Measurements from ENCODE around the gene ITSN2. TPM values are rescaled to one million over a fixed set of nuclear protein-coding genes. Genes with fewer than 3 reads are reported as not detected.
"Not testable (repeated sequence)": the region's sequence is repeated elsewhere in the genome, so short reads cannot be mapped to it uniquely, and the experiment has no call there.

Gene ITSN2
- total RNA-seq, 2 experiments from 2014 or later, result 72.0 to 77.2 TPM

DNA sequence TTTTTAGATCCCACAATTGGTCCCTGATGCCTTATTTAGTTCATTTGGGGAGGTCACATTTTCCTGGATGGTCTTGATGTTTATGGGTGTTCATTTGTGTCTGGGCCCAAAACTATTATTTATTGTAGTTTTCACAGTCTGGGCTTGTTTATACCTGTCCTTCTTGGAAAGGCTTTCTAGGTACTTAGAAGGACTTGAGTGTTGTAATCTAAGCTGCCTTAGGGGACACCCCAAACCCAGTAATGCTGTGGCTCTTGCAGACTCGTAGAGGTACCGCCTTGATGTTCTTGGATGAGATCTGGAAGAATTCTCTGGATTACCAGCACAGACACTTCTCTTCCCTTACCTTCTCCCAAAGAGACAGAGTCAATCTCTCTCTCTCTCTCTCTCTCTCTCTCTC, 25.0 kb upstream of the ITSN2 start:
- Mint-ChIP-seq H3K36me3 (no peaks in the 10 kb centered on the region), H3K4me1 (peaks cover 2% of the 10 kb centered on the region), H3K9me3 (ENCODE audit: low read depth) (no peaks in the 10 kb centered on the region), H3K4me3 (no peak overlapping the region), H3K27ac (no peak overlapping the region), H3K27me3 (no peaks in the 10 kb centered on the region)
- ATAC-seq (no peak), DNase-seq (no peak)
- CTCF ChIA-PET, result interaction anchor here (0.7 kb wide), 1 partner anchor 301 kb away, joined by 3 read pairs; the partner anchor contains the start of gene TP53I3

DNA sequence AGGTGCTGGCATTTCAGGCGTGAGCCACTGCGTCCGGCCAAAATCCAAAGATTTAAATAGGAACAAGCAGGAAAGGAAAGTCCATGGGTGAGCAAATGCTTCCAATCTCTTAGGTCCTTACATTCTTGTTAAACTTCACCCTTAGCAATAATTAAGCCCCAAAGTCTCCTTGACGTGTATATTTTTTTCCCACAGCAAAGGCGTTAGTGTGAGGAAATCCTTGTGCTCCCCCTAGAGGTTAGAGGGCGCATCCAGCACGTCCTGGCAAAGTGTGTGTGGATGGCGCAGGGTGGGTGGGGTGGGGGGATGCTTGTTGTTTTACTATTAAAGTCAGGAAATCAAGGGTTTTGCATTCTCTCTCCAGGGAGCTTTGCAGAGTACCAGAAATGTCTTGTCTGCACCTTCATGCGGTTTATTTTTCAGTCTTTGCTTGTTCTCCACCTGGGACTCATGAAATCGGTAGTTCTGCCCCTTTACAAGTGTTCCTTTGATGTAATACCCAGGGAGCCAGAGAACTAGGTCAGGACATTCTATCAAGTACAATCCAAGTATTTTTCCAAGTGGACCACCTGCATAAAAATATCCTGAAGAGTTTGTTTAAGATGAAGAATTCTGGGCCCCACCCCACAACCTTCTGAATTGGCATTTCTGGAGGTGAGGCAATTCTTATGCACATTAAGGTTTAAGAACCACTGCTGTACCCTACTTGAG, 22.2 kb upstream of the ITSN2 start:
- no peak overlapping the region for H3K27ac Mint-ChIP-seq
- ATAC-seq, result peak; percentile 95
- peaks cover 2% of the 10 kb centered on the region for H3K4me1 Mint-ChIP-seq
- no peaks in the 10 kb centered on the region for H3K27me3 Mint-ChIP-seq
- H3K9me3 Mint-ChIP-seq (ENCODE audit: low read depth), result no peaks in the 10 kb centered on the region
- DNase-seq, result peak; percentile 70
- CTCF ChIA-PET, result interaction anchor here (1.2 to 1.4 kb wide), 3 partner anchors 109 to 298 kb away, joined by 3 to 5 read pairs (median 4); partner anchors contain the start of gene TP53I3
- H3K36me3 Mint-ChIP-seq, result no peaks in the 10 kb centered on the region
- H3K4me3 Mint-ChIP-seq, result no peak overlapping the region

DNA sequence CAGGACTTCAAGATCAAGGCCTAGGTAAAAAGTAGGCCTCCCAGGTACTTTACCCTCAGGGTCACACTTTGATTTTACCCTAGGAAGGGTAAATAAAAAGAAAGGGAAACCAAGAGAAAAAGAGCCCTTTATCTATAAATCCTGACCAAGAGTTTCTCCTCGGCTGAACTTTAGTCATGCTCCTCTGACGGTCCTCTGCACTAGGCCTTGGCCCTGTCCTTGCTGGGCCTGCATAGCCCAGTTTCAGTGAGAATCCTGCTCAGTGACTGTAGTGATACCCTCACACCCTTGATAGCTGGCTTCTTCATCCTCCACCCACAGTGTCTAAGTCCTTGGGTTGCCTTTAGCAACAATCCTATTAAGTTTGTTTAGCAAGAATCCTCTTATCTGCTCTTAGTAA, 20.5 kb upstream of the ITSN2 start:
- Mint-ChIP-seq H3K27me3 (no peaks in the 10 kb centered on the region), H3K4me3 (no peak overlapping the region), H3K36me3 (no peaks in the 10 kb centered on the region), H3K4me1 (peaks cover 2% of the 10 kb centered on the region), H3K27ac (no peak overlapping the region), H3K9me3 (ENCODE audit: low read depth) (no peaks in the 10 kb centered on the region)
- CTCF ChIA-PET, result no interaction called here
- DNase-seq, result no peak
- no peak for ATAC-seq

DNA sequence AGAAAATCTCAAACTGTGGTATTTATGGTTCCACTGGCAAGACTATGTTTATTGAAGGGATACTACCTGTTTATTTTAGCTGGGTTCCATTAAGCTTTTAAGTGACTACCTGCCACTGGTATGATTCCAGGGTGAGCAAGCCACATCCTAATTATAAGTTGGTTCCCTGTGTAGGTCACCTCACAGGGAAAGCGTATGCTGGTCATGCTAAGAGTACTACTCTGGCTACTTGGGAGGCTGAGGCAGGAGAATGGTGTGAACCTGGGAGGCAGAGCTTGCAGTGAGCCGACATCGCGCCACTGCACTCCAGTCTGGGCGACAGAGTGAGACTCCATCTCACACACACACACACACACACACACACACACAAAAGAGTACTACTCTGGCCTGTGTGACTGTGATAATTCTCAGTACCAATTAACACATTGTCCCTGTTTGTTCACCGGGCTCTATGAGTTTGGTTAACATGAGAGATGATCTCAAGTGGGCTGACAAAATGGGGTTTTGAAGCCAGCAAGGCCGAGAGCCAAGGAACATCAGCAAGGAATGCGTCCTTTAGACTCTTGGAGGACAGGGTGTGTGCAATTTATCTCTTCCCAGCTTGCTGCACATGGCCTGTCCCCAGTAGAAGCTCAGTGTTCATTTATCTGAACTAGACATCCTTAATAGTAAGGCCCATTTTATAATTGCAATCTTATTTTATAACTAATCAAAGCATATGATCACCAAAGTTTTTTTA, 15.2 kb upstream of the ITSN2 start:
- DNase-seq, result no peak
- H3K36me3 Mint-ChIP-seq, result no peaks in the 10 kb centered on the region
- no peak for ATAC-seq
- no peaks in the 10 kb centered on the region for H3K27me3 Mint-ChIP-seq
- no peaks in the 10 kb centered on the region for H3K4me1 Mint-ChIP-seq
- H3K9me3 Mint-ChIP-seq (ENCODE audit: low read depth), result no peaks in the 10 kb centered on the region
- no peak overlapping the region for H3K27ac Mint-ChIP-seq
- H3K4me3 Mint-ChIP-seq, result no peak overlapping the region
- CTCF ChIA-PET, result no interaction called here

DNA sequence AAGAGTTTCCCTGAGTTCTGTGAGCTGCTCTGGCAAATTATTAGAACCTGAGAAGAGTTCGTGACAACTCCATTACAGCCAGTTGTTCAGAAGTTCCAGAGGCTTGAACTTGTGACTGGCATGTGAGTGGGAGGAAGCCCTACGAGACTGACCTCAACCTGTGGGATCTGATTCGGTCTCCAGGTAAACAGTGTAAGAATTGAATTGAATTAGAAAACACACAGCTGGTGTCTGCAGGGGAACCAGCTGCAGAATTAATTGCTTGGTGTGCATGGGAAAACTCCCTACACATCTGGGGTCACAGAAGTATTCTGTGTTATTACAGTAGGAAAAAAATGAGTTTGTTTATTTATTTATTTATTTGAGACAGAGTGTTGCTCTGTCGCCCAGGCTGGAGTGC, 14.0 kb upstream of the ITSN2 start:
- no peak for ATAC-seq
- no peaks in the 10 kb centered on the region for H3K36me3 Mint-ChIP-seq
- no peak overlapping the region for H3K4me3 Mint-ChIP-seq
- H3K27ac Mint-ChIP-seq, result no peak overlapping the region
- no peaks in the 10 kb centered on the region for H3K27me3 Mint-ChIP-seq
- DNase-seq, result no peak
- H3K9me3 Mint-ChIP-seq (ENCODE audit: low read depth), result no peaks in the 10 kb centered on the region
- no peaks in the 10 kb centered on the region for H3K4me1 Mint-ChIP-seq
- CTCF ChIA-PET, result no interaction called here

DNA sequence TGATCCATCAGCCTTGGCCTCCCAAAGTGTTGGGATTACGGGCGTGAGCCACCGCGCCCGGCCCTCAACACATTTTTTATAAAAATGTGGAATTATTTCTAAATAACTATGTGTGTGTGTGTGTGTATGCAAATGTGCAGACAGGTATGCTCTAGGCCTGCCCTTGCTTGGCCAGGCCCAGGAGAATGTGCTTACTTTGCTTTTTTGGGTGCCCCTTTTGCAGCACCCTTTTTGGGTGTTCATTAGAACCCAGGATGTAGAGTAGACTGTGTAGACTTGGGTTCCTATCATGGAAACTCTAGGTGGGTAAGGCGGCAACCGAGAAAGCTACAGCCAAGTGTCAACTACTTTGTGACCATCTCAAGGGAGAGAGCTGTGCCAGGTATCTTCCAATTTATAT, 11.7 kb upstream of the ITSN2 start:
- H3K9me3 Mint-ChIP-seq (ENCODE audit: low read depth), result no peaks in the 10 kb centered on the region
- H3K4me3 Mint-ChIP-seq, result no peak overlapping the region
- CTCF ChIA-PET, result interaction anchor here (0.6 kb wide), 1 partner anchor 401 kb away, joined by 3 read pairs; no protein-coding TSS in a partner anchor
- H3K27ac Mint-ChIP-seq, result no peak overlapping the region
- ATAC-seq, result no peak
- no peaks in the 10 kb centered on the region for H3K4me1 Mint-ChIP-seq
- no peak for DNase-seq
- no peaks in the 10 kb centered on the region for H3K36me3 Mint-ChIP-seq
- H3K27me3 Mint-ChIP-seq, result no peaks in the 10 kb centered on the region

DNA sequence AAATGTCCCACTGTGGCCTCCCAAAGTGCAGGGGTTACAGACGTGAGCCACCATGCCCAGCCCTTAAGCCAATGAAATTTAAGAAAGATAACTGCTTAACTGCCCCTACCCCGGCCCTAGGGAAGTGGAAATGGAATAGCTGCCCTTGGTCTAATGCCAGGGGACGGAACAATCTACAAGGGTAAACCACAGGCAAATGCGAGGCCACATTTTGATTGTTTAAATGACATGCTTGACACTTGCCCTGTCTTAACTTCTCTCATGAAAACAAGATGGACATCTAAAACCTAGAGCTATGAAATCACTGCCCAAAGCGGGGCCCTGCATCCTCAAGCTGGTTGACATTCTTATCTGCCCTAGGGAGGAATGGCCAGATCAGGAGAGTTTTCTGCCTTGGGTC, 5.5 kb upstream of the ITSN2 start:
- CTCF ChIA-PET, result no interaction called here
- Mint-ChIP-seq H3K4me1 (peaks cover 5% of the 10 kb centered on the region), H3K4me3 (no peak overlapping the region), H3K36me3 (no peaks in the 10 kb centered on the region), H3K27ac (no peak overlapping the region), H3K27me3 (no peaks in the 10 kb centered on the region), H3K9me3 (ENCODE audit: low read depth) (no peaks in the 10 kb centered on the region)
- DNase-seq (no peak), ATAC-seq (no peak)

DNA sequence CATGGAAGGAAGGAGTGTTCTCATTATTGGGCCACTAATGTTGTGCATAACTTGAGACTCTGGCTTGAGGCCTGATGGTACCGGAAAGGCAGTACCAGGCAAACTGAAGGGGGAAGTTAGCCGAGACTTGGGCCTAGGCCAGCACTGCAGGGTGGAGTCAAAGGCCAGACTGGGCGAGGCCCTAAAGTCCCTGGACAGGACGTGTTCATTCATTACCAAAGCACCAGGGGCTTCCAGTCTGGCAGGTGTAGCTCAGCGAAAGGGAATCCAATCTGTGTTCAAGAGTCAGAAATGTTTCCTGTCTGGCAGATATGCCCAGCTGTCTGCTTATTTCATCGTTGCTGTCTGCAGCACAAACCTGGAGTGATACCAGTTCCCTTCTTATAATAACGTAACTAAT, 4.7 kb upstream of the ITSN2 start:
- Mint-ChIP-seq H3K36me3 (no peaks in the 10 kb centered on the region), H3K27me3 (no peaks in the 10 kb centered on the region), H3K27ac (no peak overlapping the region), H3K4me1 (peaks cover 7% of the 10 kb centered on the region), H3K9me3 (ENCODE audit: low read depth) (no peaks in the 10 kb centered on the region), H3K4me3 (no peak overlapping the region)
- CTCF ChIA-PET, result no interaction called here
- ATAC-seq, result no peak
- no peak for DNase-seq

DNA sequence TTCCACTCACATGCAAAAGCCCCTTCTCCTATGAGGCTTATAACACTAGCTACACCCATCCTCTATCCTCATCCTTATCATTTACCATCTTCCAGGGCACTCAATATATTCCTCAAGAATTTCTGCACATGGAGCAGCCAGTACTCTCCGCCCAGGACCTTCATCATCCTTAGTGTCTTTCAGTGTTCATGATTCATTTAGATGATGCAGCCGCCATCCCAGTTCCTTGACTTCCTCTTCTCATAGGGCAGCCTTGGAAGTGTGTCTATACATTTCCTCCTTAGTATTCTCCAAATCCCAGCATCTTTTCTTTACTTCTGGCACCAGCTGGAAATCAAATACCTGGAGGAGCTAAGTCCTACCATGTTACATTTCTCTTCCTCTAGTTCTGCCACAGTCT, 3.0 kb upstream of the ITSN2 start:
- no peaks in the 10 kb centered on the region for H3K27me3 Mint-ChIP-seq
- no peak overlapping the region for H3K4me3 Mint-ChIP-seq
- CTCF ChIA-PET, result no interaction called here
- H3K4me1 Mint-ChIP-seq, result peaks cover 14% of the 10 kb centered on the region
- H3K27ac Mint-ChIP-seq, result no peak overlapping the region
- DNase-seq, result no peak
- no peaks in the 10 kb centered on the region for H3K36me3 Mint-ChIP-seq
- H3K9me3 Mint-ChIP-seq (ENCODE audit: low read depth), result no peaks in the 10 kb centered on the region
- ATAC-seq, result no peak

DNA sequence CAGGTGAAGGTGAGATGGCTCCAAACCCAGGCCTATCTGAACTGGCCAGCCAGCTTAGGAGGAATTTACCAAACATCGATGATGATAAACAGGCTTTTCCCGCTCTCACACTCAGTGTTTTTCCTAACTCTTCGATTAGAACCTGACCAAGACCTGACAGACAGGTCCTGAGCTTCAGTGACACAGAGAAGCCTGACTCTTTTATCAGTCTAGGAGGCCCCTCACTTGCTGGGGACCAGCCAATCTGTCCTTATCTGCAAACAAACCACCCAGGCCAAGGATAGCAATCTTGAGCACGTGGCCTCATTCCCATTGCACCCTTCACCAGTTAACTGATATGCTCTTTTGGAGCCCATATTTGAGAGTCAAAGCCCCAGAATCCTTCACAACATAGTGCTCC, 1.9 kb upstream of the ITSN2 start:
- H3K27ac Mint-ChIP-seq, result no peak overlapping the region
- H3K4me1 Mint-ChIP-seq, result peaks cover 19% of the 10 kb centered on the region
- no peaks in the 10 kb centered on the region for H3K27me3 Mint-ChIP-seq
- peaks cover under 1% of the 10 kb centered on the region for H3K36me3 Mint-ChIP-seq
- no peaks in the 10 kb centered on the region for H3K9me3 Mint-ChIP-seq (ENCODE audit: low read depth)
- CTCF ChIA-PET, result no interaction called here
- no peak for ATAC-seq
- DNase-seq, result no peak
- H3K4me3 Mint-ChIP-seq, result no peak overlapping the region

DNA sequence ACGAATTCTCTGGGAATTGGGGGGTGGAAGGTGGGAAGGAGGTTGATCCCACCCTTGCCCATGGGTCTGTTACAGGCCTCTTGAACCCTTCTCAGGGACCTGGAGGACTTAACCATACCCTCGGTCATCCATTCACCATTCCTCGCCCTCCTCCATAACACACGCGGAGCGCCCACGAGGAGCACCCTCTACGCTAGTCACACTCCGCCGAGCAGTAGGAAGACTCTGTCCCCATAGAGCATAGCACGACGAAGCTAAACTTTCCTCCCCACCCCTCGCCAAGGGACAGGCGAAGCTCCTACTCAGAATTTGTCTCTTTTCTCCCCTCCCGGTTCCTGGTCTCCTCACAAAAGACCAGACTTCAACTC, 611 bp upstream of the ITSN2 start:
- DNase-seq (no peak), ATAC-seq (no peak)
- Mint-ChIP-seq H3K9me3 (ENCODE audit: low read depth) (no peaks in the 10 kb centered on the region), H3K27ac (peak overlapping the region; percentile 90), H3K4me3 (peak overlapping the region; percentile 89), H3K36me3 (peaks cover 6% of the 10 kb centered on the region), H3K27me3 (no peaks in the 10 kb centered on the region), H3K4me1 (peaks cover 24% of the 10 kb centered on the region)
- CTCF ChIA-PET, result interaction anchor here (0.6 to 1.5 kb wide), 6 partner anchors 19 to 614 kb away, joined by 3 to 6 read pairs (median 4); no protein-coding TSS in a partner anchor

DNA sequence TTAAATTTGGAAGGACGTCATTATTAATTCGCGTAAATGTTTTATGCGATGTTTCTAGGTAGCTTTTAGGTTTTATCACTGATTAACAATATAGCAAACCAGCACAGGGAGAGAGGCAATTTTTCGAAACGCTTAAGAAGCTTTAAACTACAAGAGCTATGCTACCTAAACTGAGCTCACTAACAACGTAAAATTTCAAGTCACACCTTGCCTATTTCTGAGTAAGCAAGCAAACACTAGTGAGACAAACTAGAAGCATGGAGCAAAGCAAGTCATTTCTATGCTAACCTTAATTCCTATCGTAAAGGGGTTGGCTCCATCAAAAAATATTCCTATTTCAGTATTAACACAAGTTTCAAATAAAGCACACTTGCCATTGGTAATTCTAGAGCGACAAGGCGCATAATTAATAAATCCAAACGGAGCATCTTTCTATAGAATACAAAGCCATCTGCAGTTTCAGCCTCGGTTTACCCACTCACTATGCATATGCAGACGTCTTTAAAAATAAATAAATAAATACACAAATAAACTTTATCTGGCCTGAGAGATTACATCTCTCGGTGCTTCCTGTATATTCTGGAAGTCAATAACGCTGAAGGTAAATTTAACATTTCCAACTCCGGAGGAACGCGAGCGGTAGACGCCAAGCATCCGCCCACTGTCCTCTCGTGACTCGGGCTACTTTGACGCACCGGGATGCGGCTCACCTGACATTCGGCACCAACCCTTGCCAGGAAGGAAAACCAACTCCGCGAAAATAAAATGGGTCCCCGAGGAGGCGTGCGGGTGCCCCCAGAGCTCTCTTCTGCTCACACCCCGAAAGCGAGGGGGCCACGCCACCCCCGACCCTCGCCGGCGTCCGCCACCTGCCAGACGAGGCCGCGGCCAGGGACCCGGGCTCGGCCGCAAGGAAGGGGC, 947 bp downstream of the ITSN2 start:
- no peaks in the 10 kb centered on the region for H3K27me3 Mint-ChIP-seq
- no peaks in the 10 kb centered on the region for H3K9me3 Mint-ChIP-seq (ENCODE audit: low read depth)
- peak overlapping the region; percentile 89 for H3K4me3 Mint-ChIP-seq
- CTCF ChIA-PET, result interaction anchor here (1.4 to 1.5 kb wide), 2 partner anchors 468 to 616 kb away, joined by 4 to 6 read pairs; no protein-coding TSS in a partner anchor
- DNase-seq, result peak; percentile 74
- peaks cover 35% of the 10 kb centered on the region for H3K4me1 Mint-ChIP-seq
- peaks cover 8% of the 10 kb centered on the region for H3K36me3 Mint-ChIP-seq
- H3K27ac Mint-ChIP-seq, result peak overlapping the region; percentile 92
- peak; percentile 18 for ATAC-seq

DNA sequence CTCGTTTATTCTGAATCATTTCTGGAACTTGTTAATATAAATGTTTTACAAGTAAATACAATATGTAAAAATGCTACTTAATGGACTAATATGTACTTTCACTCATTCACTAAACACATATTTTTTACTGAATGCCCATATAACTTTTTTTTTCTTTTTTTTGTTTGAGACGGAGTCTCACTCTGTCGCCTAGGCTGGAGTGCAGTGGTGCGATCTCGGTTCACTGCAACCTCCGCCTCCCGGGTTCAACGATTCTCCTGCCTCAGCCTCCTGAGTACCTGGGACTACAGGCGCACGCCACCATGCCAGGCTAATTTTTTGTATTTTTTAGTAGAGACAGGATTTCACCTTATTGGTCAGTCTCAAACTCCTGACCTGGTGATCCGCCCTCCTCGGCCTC, 2.6 kb downstream of the ITSN2 start:
- H3K9me3 Mint-ChIP-seq (ENCODE audit: low read depth); ATAC-seq; CTCF ChIA-PET; H3K27me3 Mint-ChIP-seq; H3K27ac Mint-ChIP-seq; DNase-seq; H3K4me3 Mint-ChIP-seq; H3K36me3 Mint-ChIP-seq: not testable (repeated sequence)
- peaks cover 38% of the 10 kb centered on the region for H3K4me1 Mint-ChIP-seq
